GM23338 (cell line): Measurements from ENCODE around the gene AVPR2. TPM values are rescaled to one million over a fixed set of nuclear protein-coding genes. Genes with fewer than 3 reads are reported as not detected.

Source experiments
- ATAC-seq: fragments of 200-7000 bp; cut with Tn5 transposase; 3 replicates; pipeline ENCODE4 v1.9.1; 2020
- DNase-seq: peaks from one replicate; pipeline ENCODE4 v3.0.0-alpha.2; 2015; ENCODE audit warnings: low spot score
- H2AFZ ChIP-seq: fragments of 200-600 bp; sonication (generic); 2 replicates; pipeline ENCODE4 v1.8.0; 2016; ENCODE audit warnings: antibody characterized with exemption, mild to moderate bottlenecking, moderate library complexity
- H3F3A ChIP-seq: fragments of 200-600 bp; sonication (generic); replicated peaks from 2 replicates; pipeline ENCODE4 v1.8.0; 2017; ENCODE audit warnings: antibody characterized with exemption, mixed run types, low read depth
- H3K27ac ChIP-seq: fragments of 200-600 bp; sonication (generic); 2 replicates; pipeline ENCODE4 v1.6.1; 2016; ENCODE audit warnings: low read depth
- H3K27me3 ChIP-seq: fragments of 200-600 bp; sonication (generic); 2 replicates; pipeline ENCODE4 v1.8.0; 2016; ENCODE audit warnings: mild to moderate bottlenecking, mixed run types, moderate library complexity; ENCODE audit not compliant: insufficient read depth
- H3K36me3 ChIP-seq: fragments of 200-600 bp; sonication (generic); 2 replicates; pipeline ENCODE4 v1.8.0; 2016; ENCODE audit warnings: mild to moderate bottlenecking; ENCODE audit not compliant: insufficient read depth
- H3K4me1 ChIP-seq: fragments of 200-600 bp; sonication (generic); 2 replicates; pipeline ENCODE4 v1.8.0; 2016; ENCODE audit warnings: mild to moderate bottlenecking, moderate library complexity; ENCODE audit not compliant: insufficient read depth
- H3K4me2 ChIP-seq: fragments of 200-600 bp; sonication (generic); 2 replicates; pipeline ENCODE4 v1.7.1; 2017; ENCODE audit warnings: mixed run types
- H3K4me3 ChIP-seq: fragments of 200-600 bp; sonication (generic); 2 replicates; pipeline ENCODE4 v1.6.1; 2016; ENCODE audit warnings: mixed run types
- H3K79me2 ChIP-seq: fragments of 200-600 bp; sonication (generic); replicated peaks from 2 replicates; pipeline ENCODE4 v1.8.0; 2017; ENCODE audit warnings: mild to moderate bottlenecking; ENCODE audit not compliant: insufficient read depth
- H3K9me2 ChIP-seq: fragments of 200-600 bp; sonication (generic); 2 replicates; pipeline ENCODE4 v1.8.0; 2017; ENCODE audit not compliant: insufficient read depth
- H4K20me1 ChIP-seq: fragments of 200-600 bp; sonication (generic); replicated peaks from 2 replicates; pipeline ENCODE4 v1.8.0; 2017; ENCODE audit warnings: mild to moderate bottlenecking; ENCODE audit not compliant: insufficient read depth
- H3K27ac Mint-ChIP-seq: 2 replicates; pipeline ENCODE4 v1.8.0; 2020; ENCODE audit warnings: inconsistent platforms, mild to moderate bottlenecking, moderate library complexity, mixed read lengths
- H3K27me3 Mint-ChIP-seq: 3 replicates; pipeline ENCODE4 v1.8.0; 2022; ENCODE audit warnings: low read depth, mild to moderate bottlenecking, moderate library complexity, mixed read lengths, inconsistent platforms; ENCODE audit not compliant: insufficient read depth, poor library complexity
- H3K36me3 Mint-ChIP-seq: 3 replicates; pipeline ENCODE4 v1.8.0; 2021; ENCODE audit warnings: low read depth, mild to moderate bottlenecking, inconsistent platforms, moderate library complexity, mixed read lengths
- H3K4me1 Mint-ChIP-seq: 3 replicates; pipeline ENCODE4 v1.8.0; 2020; ENCODE audit warnings: mild to moderate bottlenecking, inconsistent platforms, mixed read lengths
- H3K4me3 Mint-ChIP-seq: 3 replicates; pipeline ENCODE4 v1.8.0; 2021; ENCODE audit warnings: moderate library complexity, mild to moderate bottlenecking, inconsistent platforms, mixed read lengths
- H3K9me3 Mint-ChIP-seq: 3 replicates; pipeline ENCODE4 v1.8.0; 2020; ENCODE audit warnings: moderate library complexity, mild to moderate bottlenecking, inconsistent platforms, mixed read lengths
- CREB1 ChIP-seq: fragments of 250-450 bp; sonication (Bioruptor Pico); IDR thresholded peaks from 2 replicates; pipeline ENCODE4 v1.5.0; 2020; ENCODE audit warnings: low read depth, mild to moderate bottlenecking, moderate library complexity
- EZH2 ChIP-seq: fragments of 200-600 bp; sonication (generic); IDR thresholded peaks from one replicate; pipeline ENCODE4 v1.8.0; 2017; ENCODE audit warnings: antibody characterized with exemption, mild to moderate bottlenecking, low read depth; ENCODE audit not compliant: unreplicated experiment
- EZH2phosphoT487 ChIP-seq: fragments of 200-600 bp; sonication (generic); IDR thresholded peaks from one replicate; pipeline ENCODE4 v1.8.1; 2018; ENCODE audit warnings: antibody characterized with exemption; ENCODE audit not compliant: unreplicated experiment
- JUNB ChIP-seq: IDR thresholded peaks from one replicate; pipeline ENCODE4 v1.6.1; 2016; ENCODE audit warnings: antibody characterized with exemption; ENCODE audit not compliant: unreplicated experiment
- NANOG ChIP-seq: IDR thresholded peaks from 2 replicates; pipeline ENCODE4 v1.6.1; 2016; ENCODE audit warnings: antibody characterized with exemption, borderline replicate concordance
- POLR2AphosphoS5 ChIP-seq: IDR thresholded peaks from 2 replicates; pipeline ENCODE4 v1.6.1; 2016; ENCODE audit warnings: antibody characterized with exemption, low read depth
- STAT1 ChIP-seq: IDR thresholded peaks from one replicate; pipeline ENCODE4 v1.6.1; 2016; ENCODE audit warnings: antibody characterized with exemption; ENCODE audit not compliant: unreplicated experiment
- ZNF114 ChIP-seq: fragments of 250-450 bp; sonication (Bioruptor Pico); IDR thresholded peaks from 2 replicates; pipeline ENCODE4 v1.5.0; 2020; ENCODE audit warnings: mild to moderate bottlenecking, moderate library complexity
- ZNF331 ChIP-seq: fragments of 250-450 bp; sonication (Bioruptor Pico); IDR thresholded peaks from 2 replicates; pipeline ENCODE4 v1.5.0; 2020; ENCODE audit warnings: low read depth, mild to moderate bottlenecking, moderate library complexity
- polyA plus RNA-seq: library from polyadenylated mRNA; unstranded; fragments of >200 nt; fragmentation: Nextera tagmentation; extraction: Ambion mirVana; gene quantifications from 2 replicates; pipeline ENCODE4 v1.2.1, GENCODE V29; 2016
- total RNA-seq: library from RNA; depleted of rRNA; stranded (reverse); fragments of >200 nt; shearing (Covaris generic); gene quantifications from 2 replicates; pipeline ENCODE4 v1.2.3, GENCODE V29; 2014
- TF ChIP-seq, protein P1 (sequence below): IDR thresholded peaks from one replicate; pipeline ENCODE4 v1.6.1; 2018; ENCODE audit warnings: antibody characterized with exemption; ENCODE audit not compliant: unreplicated experiment
- TF ChIP-seq, protein P2 (sequence below): fragments of 250-450 bp; sonication (Bioruptor Pico); IDR thresholded peaks from 2 replicates; pipeline ENCODE4 v1.5.0; 2020; ENCODE audit warnings: mild to moderate bottlenecking, moderate library complexity
- TF ChIP-seq, protein P3 (sequence below), 2 experiments: fragments of 200-600 bp in 1 of 2; sonication (generic) in 1 of 2; conservative IDR thresholded peaks; 2 replicates each; pipeline versions ENCODE4 v1.5.1 to v1.6.1; 2016 to 2017; ENCODE audit warnings: antibody characterized with exemption in 2 of 2, low read depth in 2 of 2, mild to moderate bottlenecking in 2 of 2, moderate library complexity in 1 of 2
- TF ChIP-seq, protein P4 (sequence below): IDR thresholded peaks from 2 replicates; pipeline ENCODE4 v1.6.1; 2016; ENCODE audit warnings: antibody characterized with exemption

AVPR2 gene
- total and polyA plus RNA-seq, 2 experiments from 2014 or later = not detected

DNA sequence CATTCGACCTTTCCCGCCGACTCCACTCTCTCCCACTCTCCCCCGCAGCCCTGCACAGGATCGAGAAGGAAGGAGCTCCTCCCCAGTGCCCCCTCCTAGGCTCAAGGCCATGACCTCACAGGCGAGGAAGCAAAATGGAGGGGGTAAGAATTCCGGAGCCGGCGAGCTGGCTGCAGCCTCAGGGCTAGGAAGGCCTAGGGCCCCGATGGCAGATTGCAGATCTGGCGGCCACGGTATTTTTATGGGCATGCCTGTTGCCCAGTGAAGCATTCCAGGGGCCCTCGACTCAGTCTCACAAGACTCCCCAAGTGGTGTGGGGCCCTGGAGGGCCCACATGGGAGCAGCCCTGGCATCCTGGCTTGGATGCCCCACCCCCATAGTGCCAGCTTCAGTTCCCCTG lies 17.6 kb upstream of the AVPR2 start:
- TF ChIP-seq, protein P1, sequence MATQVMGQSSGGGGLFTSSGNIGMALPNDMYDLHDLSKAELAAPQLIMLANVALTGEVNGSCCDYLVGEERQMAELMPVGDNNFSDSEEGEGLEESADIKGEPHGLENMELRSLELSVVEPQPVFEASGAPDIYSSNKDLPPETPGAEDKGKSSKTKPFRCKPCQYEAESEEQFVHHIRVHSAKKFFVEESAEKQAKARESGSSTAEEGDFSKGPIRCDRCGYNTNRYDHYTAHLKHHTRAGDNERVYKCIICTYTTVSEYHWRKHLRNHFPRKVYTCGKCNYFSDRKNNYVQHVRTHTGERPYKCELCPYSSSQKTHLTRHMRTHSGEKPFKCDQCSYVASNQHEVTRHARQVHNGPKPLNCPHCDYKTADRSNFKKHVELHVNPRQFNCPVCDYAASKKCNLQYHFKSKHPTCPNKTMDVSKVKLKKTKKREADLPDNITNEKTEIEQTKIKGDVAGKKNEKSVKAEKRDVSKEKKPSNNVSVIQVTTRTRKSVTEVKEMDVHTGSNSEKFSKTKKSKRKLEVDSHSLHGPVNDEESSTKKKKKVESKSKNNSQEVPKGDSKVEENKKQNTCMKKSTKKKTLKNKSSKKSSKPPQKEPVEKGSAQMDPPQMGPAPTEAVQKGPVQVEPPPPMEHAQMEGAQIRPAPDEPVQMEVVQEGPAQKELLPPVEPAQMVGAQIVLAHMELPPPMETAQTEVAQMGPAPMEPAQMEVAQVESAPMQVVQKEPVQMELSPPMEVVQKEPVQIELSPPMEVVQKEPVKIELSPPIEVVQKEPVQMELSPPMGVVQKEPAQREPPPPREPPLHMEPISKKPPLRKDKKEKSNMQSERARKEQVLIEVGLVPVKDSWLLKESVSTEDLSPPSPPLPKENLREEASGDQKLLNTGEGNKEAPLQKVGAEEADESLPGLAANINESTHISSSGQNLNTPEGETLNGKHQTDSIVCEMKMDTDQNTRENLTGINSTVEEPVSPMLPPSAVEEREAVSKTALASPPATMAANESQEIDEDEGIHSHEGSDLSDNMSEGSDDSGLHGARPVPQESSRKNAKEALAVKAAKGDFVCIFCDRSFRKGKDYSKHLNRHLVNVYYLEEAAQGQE = no peak
- TF ChIP-seq CREB1 (CRISPR knock-in tag) = no peak
- TF ChIP-seq ZNF331 (CRISPR knock-in tag) = no peak
- no peak for TF ChIP-seq ZNF114 (CRISPR knock-in tag)
- TF ChIP-seq, protein P2, sequence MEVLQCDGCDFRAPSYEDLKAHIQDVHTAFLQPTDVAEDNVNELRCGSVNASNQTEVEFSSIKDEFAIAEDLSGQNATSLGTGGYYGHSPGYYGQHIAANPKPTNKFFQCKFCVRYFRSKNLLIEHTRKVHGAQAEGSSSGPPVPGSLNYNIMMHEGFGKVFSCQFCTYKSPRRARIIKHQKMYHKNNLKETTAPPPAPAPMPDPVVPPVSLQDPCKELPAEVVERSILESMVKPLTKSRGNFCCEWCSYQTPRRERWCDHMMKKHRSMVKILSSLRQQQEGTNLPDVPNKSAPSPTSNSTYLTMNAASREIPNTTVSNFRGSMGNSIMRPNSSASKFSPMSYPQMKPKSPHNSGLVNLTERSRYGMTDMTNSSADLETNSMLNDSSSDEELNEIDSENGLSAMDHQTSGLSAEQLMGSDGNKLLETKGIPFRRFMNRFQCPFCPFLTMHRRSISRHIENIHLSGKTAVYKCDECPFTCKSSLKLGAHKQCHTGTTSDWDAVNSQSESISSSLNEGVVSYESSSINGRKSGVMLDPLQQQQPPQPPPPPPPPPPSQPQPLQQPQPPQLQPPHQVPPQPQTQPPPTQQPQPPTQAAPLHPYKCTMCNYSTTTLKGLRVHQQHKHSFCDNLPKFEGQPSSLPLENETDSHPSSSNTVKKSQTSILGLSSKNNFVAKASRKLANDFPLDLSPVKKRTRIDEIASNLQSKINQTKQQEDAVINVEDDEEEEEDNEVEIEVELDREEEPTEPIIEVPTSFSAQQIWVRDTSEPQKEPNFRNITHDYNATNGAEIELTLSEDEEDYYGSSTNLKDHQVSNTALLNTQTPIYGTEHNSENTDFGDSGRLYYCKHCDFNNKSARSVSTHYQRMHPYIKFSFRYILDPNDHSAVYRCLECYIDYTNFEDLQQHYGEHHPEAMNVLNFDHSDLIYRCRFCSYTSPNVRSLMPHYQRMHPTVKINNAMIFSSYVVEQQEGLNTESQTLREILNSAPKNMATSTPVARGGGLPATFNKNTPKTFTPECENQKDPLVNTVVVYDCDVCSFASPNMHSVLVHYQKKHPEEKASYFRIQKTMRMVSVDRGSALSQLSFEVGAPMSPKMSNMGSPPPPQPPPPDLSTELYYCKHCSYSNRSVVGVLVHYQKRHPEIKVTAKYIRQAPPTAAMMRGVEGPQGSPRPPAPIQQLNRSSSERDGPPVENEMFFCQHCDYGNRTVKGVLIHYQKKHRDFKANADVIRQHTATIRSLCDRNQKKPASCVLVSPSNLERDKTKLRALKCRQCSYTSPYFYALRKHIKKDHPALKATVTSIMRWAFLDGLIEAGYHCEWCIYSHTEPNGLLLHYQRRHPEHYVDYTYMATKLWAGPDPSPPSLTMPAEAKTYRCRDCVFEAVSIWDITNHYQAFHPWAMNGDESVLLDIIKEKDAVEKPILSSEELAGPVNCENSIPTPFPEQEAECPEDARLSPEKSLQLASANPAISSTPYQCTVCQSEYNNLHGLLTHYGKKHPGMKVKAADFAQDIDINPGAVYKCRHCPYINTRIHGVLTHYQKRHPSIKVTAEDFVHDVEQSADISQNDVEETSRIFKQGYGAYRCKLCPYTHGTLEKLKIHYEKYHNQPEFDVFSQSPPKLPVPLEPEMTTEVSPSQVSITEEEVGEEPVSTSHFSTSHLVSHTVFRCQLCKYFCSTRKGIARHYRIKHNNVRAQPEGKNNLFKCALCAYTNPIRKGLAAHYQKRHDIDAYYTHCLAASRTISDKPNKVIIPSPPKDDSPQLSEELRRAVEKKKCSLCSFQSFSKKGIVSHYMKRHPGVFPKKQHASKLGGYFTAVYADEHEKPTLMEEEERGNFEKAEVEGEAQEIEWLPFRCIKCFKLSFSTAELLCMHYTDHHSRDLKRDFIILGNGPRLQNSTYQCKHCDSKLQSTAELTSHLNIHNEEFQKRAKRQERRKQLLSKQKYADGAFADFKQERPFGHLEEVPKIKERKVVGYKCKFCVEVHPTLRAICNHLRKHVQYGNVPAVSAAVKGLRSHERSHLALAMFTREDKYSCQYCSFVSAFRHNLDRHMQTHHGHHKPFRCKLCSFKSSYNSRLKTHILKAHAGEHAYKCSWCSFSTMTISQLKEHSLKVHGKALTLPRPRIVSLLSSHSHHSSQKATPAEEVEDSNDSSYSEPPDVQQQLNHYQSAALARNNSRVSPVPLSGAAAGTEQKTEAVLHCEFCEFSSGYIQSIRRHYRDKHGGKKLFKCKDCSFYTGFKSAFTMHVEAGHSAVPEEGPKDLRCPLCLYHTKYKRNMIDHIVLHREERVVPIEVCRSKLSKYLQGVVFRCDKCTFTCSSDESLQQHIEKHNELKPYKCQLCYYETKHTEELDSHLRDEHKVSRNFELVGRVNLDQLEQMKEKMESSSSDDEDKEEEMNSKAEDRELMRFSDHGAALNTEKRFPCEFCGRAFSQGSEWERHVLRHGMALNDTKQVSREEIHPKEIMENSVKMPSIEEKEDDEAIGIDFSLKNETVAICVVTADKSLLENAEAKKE (CRISPR knock-in tag) = no peak
- no peak for TF ChIP-seq NANOG
- TF ChIP-seq STAT1 = no peak
- TF ChIP-seq JUNB = no peak
- TF ChIP-seq, protein P3, sequence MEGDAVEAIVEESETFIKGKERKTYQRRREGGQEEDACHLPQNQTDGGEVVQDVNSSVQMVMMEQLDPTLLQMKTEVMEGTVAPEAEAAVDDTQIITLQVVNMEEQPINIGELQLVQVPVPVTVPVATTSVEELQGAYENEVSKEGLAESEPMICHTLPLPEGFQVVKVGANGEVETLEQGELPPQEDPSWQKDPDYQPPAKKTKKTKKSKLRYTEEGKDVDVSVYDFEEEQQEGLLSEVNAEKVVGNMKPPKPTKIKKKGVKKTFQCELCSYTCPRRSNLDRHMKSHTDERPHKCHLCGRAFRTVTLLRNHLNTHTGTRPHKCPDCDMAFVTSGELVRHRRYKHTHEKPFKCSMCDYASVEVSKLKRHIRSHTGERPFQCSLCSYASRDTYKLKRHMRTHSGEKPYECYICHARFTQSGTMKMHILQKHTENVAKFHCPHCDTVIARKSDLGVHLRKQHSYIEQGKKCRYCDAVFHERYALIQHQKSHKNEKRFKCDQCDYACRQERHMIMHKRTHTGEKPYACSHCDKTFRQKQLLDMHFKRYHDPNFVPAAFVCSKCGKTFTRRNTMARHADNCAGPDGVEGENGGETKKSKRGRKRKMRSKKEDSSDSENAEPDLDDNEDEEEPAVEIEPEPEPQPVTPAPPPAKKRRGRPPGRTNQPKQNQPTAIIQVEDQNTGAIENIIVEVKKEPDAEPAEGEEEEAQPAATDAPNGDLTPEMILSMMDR (conservative IDR thresholded peaks at IDR 0.05; ENCODE audit: low read depth in 2 of 2) = no peak
- no peak for TF ChIP-seq EZH2
- TF ChIP-seq EZH2phosphoT487 = no peak
- TF ChIP-seq, protein P4, sequence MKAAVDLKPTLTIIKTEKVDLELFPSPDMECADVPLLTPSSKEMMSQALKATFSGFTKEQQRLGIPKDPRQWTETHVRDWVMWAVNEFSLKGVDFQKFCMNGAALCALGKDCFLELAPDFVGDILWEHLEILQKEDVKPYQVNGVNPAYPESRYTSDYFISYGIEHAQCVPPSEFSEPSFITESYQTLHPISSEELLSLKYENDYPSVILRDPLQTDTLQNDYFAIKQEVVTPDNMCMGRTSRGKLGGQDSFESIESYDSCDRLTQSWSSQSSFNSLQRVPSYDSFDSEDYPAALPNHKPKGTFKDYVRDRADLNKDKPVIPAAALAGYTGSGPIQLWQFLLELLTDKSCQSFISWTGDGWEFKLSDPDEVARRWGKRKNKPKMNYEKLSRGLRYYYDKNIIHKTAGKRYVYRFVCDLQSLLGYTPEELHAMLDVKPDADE = no peak
- no peak for TF ChIP-seq POLR2AphosphoS5
- H2AFZ ChIP-seq = no peak overlapping the region
- DNase-seq (peak; percentile 63), ATAC-seq (peak; percentile 34)
- H3K9me2 ChIP-seq = no peaks in the 10 kb centered on the region
- no peaks in the 10 kb centered on the region for H3F3A ChIP-seq
- no peaks in the 10 kb centered on the region; the same call in 1 of the 2 replicates for H3K27me3 ChIP-seq
- no peak overlapping the region for H3K27ac ChIP-seq
- peaks cover 16% of the 10 kb centered on the region for H3K4me1 Mint-ChIP-seq
- H3K36me3 ChIP-seq = no peaks in the 10 kb centered on the region
- peaks cover 6% of the 10 kb centered on the region for H3K27me3 Mint-ChIP-seq
- peak overlapping the region; percentile 59 for H3K4me3 ChIP-seq
- no peaks in the 10 kb centered on the region for H3K79me2 ChIP-seq
- H3K4me1 ChIP-seq = peaks cover 12% of the 10 kb centered on the region; the same call in 1 of the 2 replicates
- no peaks in the 10 kb centered on the region; the same call in 2 of the 3 replicates for H3K36me3 Mint-ChIP-seq
- no peaks in the 10 kb centered on the region; the same call in 2 of the 3 replicates for H3K9me3 Mint-ChIP-seq
- peak overlapping the region; percentile 77 for H3K4me2 ChIP-seq
- peak overlapping the region; percentile 74 for H3K4me3 Mint-ChIP-seq
- H3K27ac Mint-ChIP-seq = no peak overlapping the region
- no peaks in the 10 kb centered on the region for H4K20me1 ChIP-seq
